SK-N-SH treated with all-trans-retinoic acid at 6 μM for 48 hours (cell line): ENCODE data around the gene MRPS2.
"Not testable (repeated sequence)": the region's sequence is repeated elsewhere in the genome, so short reads cannot be mapped to it uniquely, and the experiment has no call there.

ENCODE experiments used
- ATAC-seq: fragments of 200-7000 bp; cut with Tn5 transposase; 3 replicates; pipeline ENCODE4 v1.9.1; 2020; ENCODE audit warnings: mild to moderate bottlenecking, moderate library complexity
- ARNTL ChIP-seq: fragments of 450-650 bp; formaldehyde crosslinking; IDR thresholded peaks from 2 replicates; pipeline ENCODE4 v1.5.0; 2020; ENCODE audit warnings: low read depth, mild to moderate bottlenecking, moderate library complexity, borderline replicate concordance
- BACH2 ChIP-seq: fragments of 250-450 bp; sonication (Bioruptor Pico); IDR thresholded peaks from 2 replicates; pipeline ENCODE4 v1.9.0; 2021; ENCODE audit warnings: mild to moderate bottlenecking, borderline replicate concordance
- CREB5 ChIP-seq: fragments of 250-450 bp; sonication (Bioruptor Pico); IDR thresholded peaks from 2 replicates; pipeline ENCODE4 v1.5.1; 2020; ENCODE audit warnings: low read depth, mild to moderate bottlenecking, moderate library complexity
- CSDC2 ChIP-seq: fragments of 250-450 bp; sonication (Bioruptor Pico); IDR thresholded peaks from 2 replicates; pipeline ENCODE4 v1.5.0; 2020; ENCODE audit warnings: mild to moderate bottlenecking, moderate library complexity
- CSRNP3 ChIP-seq: fragments of 250-450 bp; sonication (Bioruptor Pico); IDR thresholded peaks from 2 replicates; pipeline ENCODE4 v1.5.1; 2021; ENCODE audit warnings: mild to moderate bottlenecking, moderate library complexity
- ESRRG ChIP-seq: fragments of 250-450 bp; sonication (Bioruptor Pico); IDR thresholded peaks from 2 replicates; pipeline ENCODE4 v1.6.1; 2021; ENCODE audit warnings: mild to moderate bottlenecking
- GLIS3 ChIP-seq: fragments of 250-450 bp; sonication (Bioruptor Pico); IDR thresholded peaks from 2 replicates; pipeline ENCODE4 v1.5.0; 2020; ENCODE audit warnings: mild to moderate bottlenecking, moderate library complexity
- ISL1 ChIP-seq: fragments of 250-450 bp; sonication (Bioruptor Pico); IDR thresholded peaks from 2 replicates; pipeline ENCODE4 v2.1.2; 2022; ENCODE audit warnings: mild to moderate bottlenecking, moderate library complexity
- OSR1 ChIP-seq: fragments of 250-450 bp; sonication (Bioruptor Pico); IDR thresholded peaks from 2 replicates; pipeline ENCODE4 v1.8.0; 2022; ENCODE audit warnings: moderate library complexity, mild to moderate bottlenecking, inconsistent platforms
- PATZ1 ChIP-seq: fragments of 250-450 bp; sonication (Bioruptor Pico); IDR thresholded peaks from 2 replicates; pipeline ENCODE4 v1.8.0; 2020; ENCODE audit warnings: mild to moderate bottlenecking, moderate library complexity, borderline replicate concordance
- POU6F1 ChIP-seq: fragments of 250-450 bp; sonication (Bioruptor Pico); IDR thresholded peaks from 2 replicates; pipeline ENCODE4 v1.8.0; 2021; ENCODE audit warnings: low read depth, mild to moderate bottlenecking, moderate library complexity, borderline replicate concordance
- PPARA ChIP-seq: fragments of 250-450 bp; sonication (Bioruptor Pico); IDR thresholded peaks from 2 replicates; pipeline ENCODE4 v1.5.0; 2020; ENCODE audit warnings: mild to moderate bottlenecking, borderline replicate concordance
- RARB ChIP-seq: fragments of 250-450 bp; sonication (Bioruptor Pico); IDR thresholded peaks from 2 replicates; pipeline ENCODE4 v1.8.0; 2021; ENCODE audit warnings: mild to moderate bottlenecking, moderate library complexity
- SNAI2 ChIP-seq: fragments of 250-450 bp; sonication (Bioruptor Pico); IDR thresholded peaks from 2 replicates; pipeline ENCODE4 v1.5.0; 2020; ENCODE audit warnings: mild to moderate bottlenecking, moderate library complexity
- TCF4 ChIP-seq: fragments of 250-450 bp; sonication (Bioruptor Pico); IDR thresholded peaks from 2 replicates; pipeline ENCODE4 v1.8.0; 2021; ENCODE audit warnings: mild to moderate bottlenecking, moderate library complexity, borderline replicate concordance
- TOX ChIP-seq: fragments of 250-450 bp; sonication (Bioruptor Pico); IDR thresholded peaks from 2 replicates; pipeline ENCODE4 v1.8.0; 2021; ENCODE audit warnings: mild to moderate bottlenecking, moderate library complexity, borderline replicate concordance
- TSHZ2 ChIP-seq: fragments of 250-450 bp; sonication (Bioruptor Pico); IDR thresholded peaks from 2 replicates; pipeline ENCODE4 v1.5.0; 2020; ENCODE audit warnings: mild to moderate bottlenecking, moderate library complexity
- ZC3H10 ChIP-seq: fragments of 250-450 bp; sonication (Bioruptor Pico); IDR thresholded peaks from 2 replicates; pipeline ENCODE4 v1.5.1; 2021; ENCODE audit warnings: mild to moderate bottlenecking, moderate library complexity
- ZFP3 ChIP-seq: fragments of 250-450 bp; sonication (Bioruptor Pico); IDR thresholded peaks from 2 replicates; pipeline ENCODE4 v1.5.0; 2020; ENCODE audit warnings: mild to moderate bottlenecking, moderate library complexity
- ZFP30 ChIP-seq: fragments of 450-650 bp; formaldehyde crosslinking; IDR thresholded peaks from 2 replicates; pipeline ENCODE4 v1.5.0; 2022; ENCODE audit warnings: mild to moderate bottlenecking, moderate library complexity
- ZNF70 ChIP-seq: fragments of 450-650 bp; formaldehyde crosslinking; IDR thresholded peaks from 2 replicates; pipeline ENCODE4 v1.5.0; 2020; ENCODE audit warnings: mild to moderate bottlenecking, moderate library complexity
- ZNF8 ChIP-seq: fragments of 450-650 bp; formaldehyde crosslinking; IDR thresholded peaks from 2 replicates; pipeline ENCODE4 v1.5.0; 2020; ENCODE audit warnings: mild to moderate bottlenecking, moderate library complexity

The MRPS2 gene

GRCh38 chr9:135455401-135456030, 45.0 kb upstream of the MRPS2 start:
- ATAC-seq, result no peak
- TF ChIP-seq ZC3H10 (CRISPR knock-in tag), result no peak
- no peak for TF ChIP-seq POU6F1 (CRISPR knock-in tag)
- no peak for TF ChIP-seq ZFP30 (CRISPR knock-in tag)
- no peak for TF ChIP-seq CSDC2 (CRISPR knock-in tag)
- TF ChIP-seq CREB5 (CRISPR knock-in tag), result no peak
- no peak for TF ChIP-seq ZNF70 (CRISPR knock-in tag)
- TF ChIP-seq CSRNP3, result no peak
- no peak for TF ChIP-seq ISL1
- no peak for TF ChIP-seq GLIS3 (CRISPR knock-in tag)
- no peak for TF ChIP-seq ARNTL (CRISPR knock-in tag)
- TF ChIP-seq TCF4, result no peak
- TF ChIP-seq ZFP3 (CRISPR knock-in tag), result no peak
- no peak for TF ChIP-seq BACH2 (CRISPR knock-in tag)
- TF ChIP-seq PPARA (CRISPR knock-in tag), result no peak
- TF ChIP-seq OSR1, result no peak
- no peak for TF ChIP-seq SNAI2 (CRISPR knock-in tag)
- no peak for TF ChIP-seq RARB (CRISPR knock-in tag)
- no peak for TF ChIP-seq TSHZ2 (CRISPR knock-in tag)

GRCh38 chr9:135456436-135457104, 43.9 kb upstream of the MRPS2 start:
- no peak for ATAC-seq
- TF ChIP-seq ISL1 (no peak), TCF4 (peak; percentile 33; the same call in 1 of the 2 replicates)

GRCh38 chr9:135458478-135458877, 42.0 kb upstream of the MRPS2 start:
- ATAC-seq, result not testable (repeated sequence)

GRCh38 chr9:135461936-135462335, 38.5 kb upstream of the MRPS2 start:
- no peak for ATAC-seq
- no peak for TF ChIP-seq POU6F1 (CRISPR knock-in tag)
- no peak for TF ChIP-seq ZC3H10 (CRISPR knock-in tag)
- no peak for TF ChIP-seq RARB (CRISPR knock-in tag)
- TF ChIP-seq ZNF70 (CRISPR knock-in tag), result no peak
- TF ChIP-seq ESRRG (CRISPR knock-in tag), result no peak
- no peak for TF ChIP-seq ZFP3 (CRISPR knock-in tag)
- TF ChIP-seq SNAI2 (CRISPR knock-in tag), result no peak
- no peak for TF ChIP-seq GLIS3 (CRISPR knock-in tag)
- TF ChIP-seq ZFP30 (CRISPR knock-in tag), result no peak
- no peak for TF ChIP-seq PPARA (CRISPR knock-in tag)
- TF ChIP-seq TCF4, result no peak
- TF ChIP-seq TOX (CRISPR knock-in tag), result no peak
- TF ChIP-seq PATZ1, result no peak
- no peak for TF ChIP-seq ISL1
- TF ChIP-seq ZNF8 (CRISPR knock-in tag), result no peak
